IMR-90 (cell line): Measurements from ENCODE around the gene RAB38. TPM values are rescaled to one million over a fixed set of nuclear protein-coding genes. Genes with fewer than 3 reads are reported as not detected.

Experiments
- ATAC-seq: fragments of 200-7000 bp; cut with Tn5 transposase; 2 replicates; pipeline ENCODE4 v1.9.1; 2020; ENCODE audit warnings: low read depth, mild to moderate bottlenecking, moderate library complexity
- BruUV-seq: library from RNA; stranded (reverse); fragments of 400-500 nt; replicated peaks from 2 replicates; lab custom pipeline; 2021; lab: Mats Ljungman, UMichigan
- CTCF ChIA-PET: fragments of 300-600 bp; formaldehyde crosslinking; extraction: SDS; loops from one replicate; lab custom pipeline; 2021; ENCODE audit warnings: antibody characterized with exemption; lab: Yijun Ruan, JAX
- POLR2A ChIA-PET: fragments of 300-600 bp; sonication (Branson Sonifier 250); formaldehyde crosslinking; loops from one replicate; lab custom pipeline; 2022; ENCODE audit warnings: antibody characterized with exemption; ENCODE audit not compliant: unreplicated experiment; lab: Charles Lee
- DNase-seq: peaks from one replicate; pipeline ENCODE4 v3.0.0; 2013
- H2AFZ ChIP-seq: replicated peaks from 2 replicates; pipeline ENCODE3; 2013; ENCODE audit warnings: low read length, mild to moderate bottlenecking; ENCODE audit not compliant: poor library complexity
- H2AK5ac ChIP-seq: 2 replicates; pipeline ENCODE4 v1.6.1; 2013; ENCODE audit warnings: low read depth, low read length, inconsistent platforms
- H2AK9ac ChIP-seq: replicated peaks from 2 replicates; pipeline ENCODE3; 2013; ENCODE audit warnings: mild to moderate bottlenecking, low read depth, low read length, moderate library complexity; ENCODE audit not compliant: poor library complexity
- H2BK120ac ChIP-seq: 2 replicates; pipeline ENCODE4 v1.6.1; 2013; ENCODE audit warnings: low read depth, low read length, inconsistent platforms
- H2BK15ac ChIP-seq: 3 replicates; pipeline ENCODE4 v1.6.1; 2013; ENCODE audit warnings: low read depth, low read length, inconsistent platforms
- H2BK20ac ChIP-seq: 2 replicates; pipeline ENCODE4 v1.6.1; 2013; ENCODE audit warnings: low read depth, mild to moderate bottlenecking, inconsistent platforms, low read length, moderate library complexity
- H2BK5ac ChIP-seq: 2 replicates; pipeline ENCODE4 v1.6.1; 2013; ENCODE audit warnings: mild to moderate bottlenecking, low read depth, low read length, inconsistent platforms; ENCODE audit not compliant: poor library complexity, severe bottlenecking
- H3K14ac ChIP-seq: replicated peaks from 2 replicates; pipeline ENCODE4 v1.6.1; 2013; ENCODE audit warnings: low read depth, low read length, inconsistent platforms
- H3K18ac ChIP-seq: 2 replicates; pipeline ENCODE4 v1.6.1; 2013; ENCODE audit warnings: low read depth, low read length, control low read depth
- H3K23ac ChIP-seq: 2 replicates; pipeline ENCODE4 v1.6.1; 2013; ENCODE audit warnings: low read depth, low read length, inconsistent platforms
- H3K27ac ChIP-seq: 2 replicates; pipeline ENCODE4 v1.5.1; 2013; ENCODE audit warnings: mild to moderate bottlenecking, control low read depth, low read length; ENCODE audit not compliant: insufficient read depth
- H3K27me3 ChIP-seq: 2 replicates; pipeline ENCODE4 v1.6.1; 2013; ENCODE audit warnings: low read length; ENCODE audit not compliant: control insufficient read depth, insufficient read depth
- H3K36me3 ChIP-seq: 2 replicates; pipeline ENCODE4 v1.6.1; 2013; ENCODE audit warnings: low read length, mixed read lengths; ENCODE audit not compliant: control insufficient read depth, insufficient read depth
- H3K4ac ChIP-seq: 2 replicates; pipeline ENCODE4 v1.6.1; 2013; ENCODE audit warnings: low read depth, low read length, inconsistent platforms
- H3K4me1 ChIP-seq: 2 replicates; pipeline ENCODE4 v1.6.1; 2013; ENCODE audit warnings: low read length, mixed read lengths; ENCODE audit not compliant: control insufficient read depth, insufficient read depth
- H3K4me2 ChIP-seq: 2 replicates; pipeline ENCODE4 v1.6.1; 2013; ENCODE audit warnings: low read depth, mild to moderate bottlenecking, control low read depth, low read length, moderate library complexity
- H3K4me3 ChIP-seq: 2 replicates; pipeline ENCODE4 v1.5.1; 2013; ENCODE audit warnings: low read depth, mild to moderate bottlenecking, control low read depth, low read length, moderate library complexity; ENCODE audit not compliant: insufficient read depth
- H3K56ac ChIP-seq: 2 replicates; pipeline ENCODE4 v1.6.1; 2013; ENCODE audit warnings: low read length, inconsistent platforms; ENCODE audit not compliant: insufficient read depth; ENCODE audit errors: extremely low read depth
- H3K79me1 ChIP-seq, 2 experiments: 2 replicates each; pipeline ENCODE4 v1.6.1; 2013; ENCODE audit warnings: low read length in 2 of 2, inconsistent platforms in 1 of 2, low read depth in 1 of 2
- H3K9ac ChIP-seq: 2 replicates; pipeline ENCODE4 v1.6.1; 2013; ENCODE audit warnings: low read depth, low read length, control low read depth
- H3K9me1 ChIP-seq: 2 replicates; pipeline ENCODE4 v1.6.1; 2013; ENCODE audit warnings: low read length, inconsistent platforms; ENCODE audit not compliant: insufficient read depth
- H3K9me3 ChIP-seq: 2 replicates; pipeline ENCODE4 v1.6.1; 2013; ENCODE audit warnings: low read length; ENCODE audit not compliant: control insufficient read depth, insufficient read depth
- H4K20me1 ChIP-seq: 2 replicates; pipeline ENCODE4 v1.6.1; 2013; ENCODE audit warnings: low read length, inconsistent platforms; ENCODE audit not compliant: insufficient read depth
- H4K5ac ChIP-seq: 2 replicates; pipeline ENCODE4 v1.6.1; 2013; ENCODE audit warnings: mild to moderate bottlenecking, low read depth, low read length, control low read depth
- H4K8ac ChIP-seq, 2 experiments: 2 replicates each; pipeline ENCODE4 v1.6.1; 2013; ENCODE audit warnings: low read depth in 2 of 2, low read length in 2 of 2, control low read depth in 1 of 2, inconsistent platforms in 1 of 2
- H4K91ac ChIP-seq: 2 replicates; pipeline ENCODE4 v1.6.1; 2013; ENCODE audit warnings: low read depth, low read length, inconsistent platforms; ENCODE audit not compliant: insufficient read depth
- FOS ChIP-seq: fragments of 150-350 bp; IDR thresholded peaks from 2 replicates; pipeline ENCODE4 v1.6.1; 2016; ENCODE audit warnings: low read depth, low read length
- MAZ ChIP-seq: IDR thresholded peaks from 2 replicates; pipeline ENCODE4 v1.6.1; 2012; ENCODE audit warnings: low read depth, mild to moderate bottlenecking, low read length, improper control_type of control experiment, moderate library complexity, borderline replicate concordance
- RCOR1 ChIP-seq: IDR thresholded peaks from 2 replicates; pipeline ENCODE4 v1.6.1; 2012; ENCODE audit warnings: mild to moderate bottlenecking, low read length, improper control_type of control experiment; ENCODE audit not compliant: insufficient replicate concordance
- RFX5 ChIP-seq: IDR thresholded peaks from 2 replicates; pipeline ENCODE4 v1.8.0; 2012; ENCODE audit warnings: low read depth, mild to moderate bottlenecking, low read length, moderate library complexity
- WGBS, 2 experiments: methylation state at CpG; one replicate each; pipeline versions ENCODE4 v1.1.5 to v1.1.7; 2013; ENCODE audit warnings: missing lambda C conversion rate in 2 of 2; ENCODE audit not compliant: insufficient read length in 1 of 2; ENCODE audit errors: extremely low coverage in 2 of 2; 5-methylcytosine and 5-hydroxymethylcytosine counted together
- dilution Hi-C: fragments of 300-500 bp; cut with HindIII; formaldehyde crosslinking; loops from one replicate; pipeline ENCODE4 v1.14.3; 2018; ENCODE audit warnings: low sequenced_read_pairs; ENCODE audit not compliant: unreplicated experiment
- in situ Hi-C: fragments of 300-500 bp; cut with MboI; formaldehyde crosslinking; loops from 3 replicates; pipeline ENCODE4 v1.14.3; 2019; ENCODE audit warnings: low sequenced_read_pairs, inconsistent platforms, mixed read lengths
- intact Hi-C: fragments of 100-400 bp; cut with micrococcal nuclease; formaldehyde crosslinking; loops from 2 replicates; pipeline ENCODE4 v1.10.0; 2022
- polyA plus RNA-seq, 3 experiments: library from polyadenylated mRNA; depleted of rRNA; stranded (reverse); fragments of >200 nt; gene quantifications; 2 replicates each; pipeline ENCODE4 v1.2.3, GENCODE V29; 2012; ENCODE audit warnings: low replicate concordance in 1 of 3
- total RNA-seq: library from RNA; depleted of rRNA; stranded (reverse); fragments of >200 nt; gene quantifications from 2 replicates; pipeline ENCODE4 v1.2.3, GENCODE V29; 2012

Gene RAB38
- total and polyA plus RNA-seq, 2 of the 4 experiments (the other 2 are of a cell fraction) = 5.0 to 6.5 TPM

- Histone ChIP-seq H3K23ac (no peak overlapping the region), H3K18ac (no peak overlapping the region), H3K4me1 (no peaks in the 10 kb centered on the region), H2BK5ac (no peak overlapping the region), H3K27ac (no peak overlapping the region), H3K14ac (no peak overlapping the region), H4K91ac (no peak overlapping the region), H2AK5ac (no peak overlapping the region), H3K9me3 (no peaks in the 10 kb centered on the region; the same call in 1 of the 2 replicates), H2BK15ac (no peak overlapping the region), H4K20me1 (no peaks in the 10 kb centered on the region), H2BK20ac (no peak overlapping the region), H3K56ac (no peak overlapping the region), H2AK9ac (no peak overlapping the region), H3K27me3 (no peaks in the 10 kb centered on the region), H3K9me1 (no peaks in the 10 kb centered on the region), H3K79me1 (no peaks in the 10 kb centered on the region), H3K4me2 (no peak overlapping the region), H3K36me3 (no peaks in the 10 kb centered on the region), H4K5ac (no peak overlapping the region), H4K8ac (no peak overlapping the region), H3K9ac (no peak overlapping the region), H3K4ac (no peak overlapping the region), H3K4me3 (no peak overlapping the region), H2BK120ac (no peak overlapping the region), H2AFZ (no peak overlapping the region)
- POLR2A ChIA-PET = interaction anchor here (0.6 kb wide), 1 partner anchor 8 kb away, joined by 4 read pairs; no protein-coding TSS in a partner anchor
- ATAC-seq (no peak), DNase-seq (no peak)
- intact Hi-C loops (no loop called here), dilution Hi-C loops (no loop called here), in situ Hi-C loops (no loop called here)
- no TSS peak for BruUV-seq
- no CpG with 5 or more reads among the region's 1 CpG for WGBS, 2 experiments
- CTCF ChIA-PET = no interaction called here
- TF ChIP-seq FOS (no peak), RCOR1 (no peak), RFX5 (no peak), MAZ (no peak)
Measured at GRCh38 chr11:88194990-88195389, 19.7 kb upstream of the RAB38 start.
